ENCODE measurements around the gene DNAH1.

- TF ChIP-seq CTCF (CRISPR knock-in tag; IDR thresholded peaks at IDR 0.05): no peak
- TF ChIP-seq HNF4A (CRISPR knock-in tag; IDR thresholded peaks at IDR 0.05): no peak
- no peak for TF ChIP-seq HIVEP1 (CRISPR knock-in tag; IDR thresholded peaks at IDR 0.05)
- TF ChIP-seq AFF4 (CRISPR knock-in tag; IDR thresholded peaks at IDR 0.05): no peak
- TF ChIP-seq RFX1 (IDR thresholded peaks at IDR 0.05): no peak
- no peak for TF ChIP-seq MXI1 (IDR thresholded peaks at IDR 0.05; ENCODE audit: borderline replicate concordance, low read depth, low read length)
- no peak for TF ChIP-seq ZFAT (CRISPR knock-in tag; conservative IDR thresholded peaks at IDR 0.05)
- TF ChIP-seq MTA3 (CRISPR knock-in tag; IDR thresholded peaks at IDR 0.05): no peak
- TF ChIP-seq MYC (CRISPR knock-in tag; IDR thresholded peaks at IDR 0.05; ENCODE audit: borderline replicate concordance): no peak
- TF ChIP-seq TFAP4 (IDR thresholded peaks at IDR 0.05; ENCODE audit: borderline replicate concordance, low read depth): no peak
- TF ChIP-seq ZNF780A (CRISPR knock-in tag; IDR thresholded peaks at IDR 0.05): no peak
- no peak for TF ChIP-seq ERF (CRISPR knock-in tag; IDR thresholded peaks at IDR 0.05)
- no peak for TF ChIP-seq ATF2 (CRISPR knock-in tag; IDR thresholded peaks at IDR 0.05)
Observed at GRCh38 chr3:52384019-52384761, 68.1 kb downstream of the DNAH1 start.
